NB4 (cell line): Measurements from ENCODE around the gene TRAF3IP3.

ENCODE experiments used
- DNase-seq: peaks from one replicate; pipeline ENCODE4 v3.0.0; 2010; ENCODE audit warnings: low read depth
- H3K4me3 ChIP-seq: one replicate; pipeline ENCODE4 v1.5.1; 2011; ENCODE audit warnings: mild to moderate bottlenecking, low read depth, low read length, moderate library complexity
- CTCF ChIP-seq: IDR thresholded peaks from one replicate; pipeline ENCODE4 v1.5.1; 2012; ENCODE audit warnings: low read depth, low read length
- MAX ChIP-seq: IDR thresholded peaks from 2 replicates; pipeline ENCODE4 v1.6.1; 2011; ENCODE audit warnings: low read depth, low read length
- MYC ChIP-seq: IDR thresholded peaks from 2 replicates; pipeline ENCODE4 v1.6.1; 2011; ENCODE audit warnings: low read depth, low read length
- POLR2A ChIP-seq: IDR thresholded peaks from 2 replicates; pipeline ENCODE4 v1.6.1; 2011; ENCODE audit warnings: mild to moderate bottlenecking; ENCODE audit not compliant: insufficient read length; ENCODE audit errors: extremely low read depth

TRAF3IP3 gene

GRCh38 chr1:209723756-209724693 is 31.8 kb upstream of the TRAF3IP3 start:
- no peak for DNase-seq
- no peak overlapping the region for H3K4me3 ChIP-seq
- no peak for TF ChIP-seq MAX
- no peak for TF ChIP-seq POLR2A
- TF ChIP-seq CTCF, result no peak
- no peak for TF ChIP-seq MYC

- TF ChIP-seq CTCF (no peak), MAX (no peak), POLR2A (no peak), MYC (no peak)
- no peak overlapping the region for H3K4me3 ChIP-seq
- no peak for DNase-seq
Observed at GRCh38 chr1:209727286-209727685, 28.6 kb upstream of the TRAF3IP3 start.

- no peak overlapping the region for H3K4me3 ChIP-seq
- TF ChIP-seq POLR2A (no peak), MYC (no peak), MAX (no peak), CTCF (no peak)
- DNase-seq, result no peak
Observed at GRCh38 chr1:209727785-209728184, 28.1 kb upstream of the TRAF3IP3 start.

GRCh38 chr1:209728466-209728865 is 27.4 kb upstream of the TRAF3IP3 start:
- DNase-seq, result no peak
- no peak overlapping the region for H3K4me3 ChIP-seq
- TF ChIP-seq MYC, result no peak
- no peak for TF ChIP-seq POLR2A
- TF ChIP-seq CTCF, result no peak
- no peak for TF ChIP-seq MAX

- TF ChIP-seq POLR2A (no peak), CTCF (no peak), MYC (no peak), MAX (no peak)
- H3K4me3 ChIP-seq, result no peak overlapping the region
- no peak for DNase-seq
Observed at GRCh38 chr1:209729436-209729835, 26.4 kb upstream of the TRAF3IP3 start.
